ENCODE results near the gene FGD5. TPM values are rescaled to one million over a fixed set of nuclear protein-coding genes. Genes with fewer than 3 reads are reported as not detected.

FGD5 gene
- total RNA-seq, 1 donor from 2014 or later, result 0.22 TPM

- DNase-seq (ENCODE audit: low spot score), result no peak
- no peak for TF ChIP-seq CTCF (IDR thresholded peaks at IDR 0.05)
- Mint-ChIP-seq H3K4me3 (ENCODE audit: unreplicated experiment) (no peak overlapping the region), H3K9me3 (ENCODE audit: low read depth) (no peaks in the 10 kb centered on the region), H3K27ac (ENCODE audit: unreplicated experiment) (no peak overlapping the region), H3K36me3 (ENCODE audit: low read depth) (peaks cover 12% of the 10 kb centered on the region), H3K4me1 (ENCODE audit: low read depth) (no peaks in the 10 kb centered on the region), H3K27me3 (ENCODE audit: low read depth) (no peaks in the 10 kb centered on the region)
These were observed 148.5 kb downstream of the FGD5 start for GRCh38 chr3:14967285-14967684.

- Mint-ChIP-seq H3K27ac (ENCODE audit: unreplicated experiment) (no peak overlapping the region), H3K4me1 (ENCODE audit: low read depth) (no peaks in the 10 kb centered on the region), H3K27me3 (ENCODE audit: low read depth) (no peaks in the 10 kb centered on the region), H3K36me3 (ENCODE audit: low read depth) (peaks cover 21% of the 10 kb centered on the region), H3K4me3 (ENCODE audit: unreplicated experiment) (no peak overlapping the region), H3K9me3 (ENCODE audit: low read depth) (peaks cover 3% of the 10 kb centered on the region)
- no peak for TF ChIP-seq CTCF (IDR thresholded peaks at IDR 0.05)
- DNase-seq (ENCODE audit: low spot score), result no peak
These were observed 150.9 kb downstream of the FGD5 start for GRCh38 chr3:14969671-14970070.

- no peak overlapping the region for H3K27ac Mint-ChIP-seq (ENCODE audit: unreplicated experiment)
- no peak for DNase-seq (ENCODE audit: low spot score)
- H3K4me1 Mint-ChIP-seq (ENCODE audit: low read depth), result peaks cover 20% of the 10 kb centered on the region
- TF ChIP-seq CTCF (IDR thresholded peaks at IDR 0.05), result no peak
- no peaks in the 10 kb centered on the region for H3K27me3 Mint-ChIP-seq (ENCODE audit: low read depth)
- H3K9me3 Mint-ChIP-seq (ENCODE audit: low read depth), result peaks cover 5% of the 10 kb centered on the region
- H3K36me3 Mint-ChIP-seq (ENCODE audit: low read depth), result peaks cover 15% of the 10 kb centered on the region
- no peak overlapping the region for H3K4me3 Mint-ChIP-seq (ENCODE audit: unreplicated experiment)
These were observed 157.6 kb downstream of the FGD5 start for GRCh38 chr3:14976317-14976716.

GRCh38 chr3:14980689-14981088 is 161.9 kb downstream of the FGD5 start:
- no peak overlapping the region for H3K27ac Mint-ChIP-seq (ENCODE audit: unreplicated experiment)
- H3K4me3 Mint-ChIP-seq (ENCODE audit: unreplicated experiment), result no peak overlapping the region
- peaks cover 10% of the 10 kb centered on the region for H3K9me3 Mint-ChIP-seq (ENCODE audit: low read depth)
- no peaks in the 10 kb centered on the region for H3K27me3 Mint-ChIP-seq (ENCODE audit: low read depth)
- DNase-seq (ENCODE audit: low spot score), result no peak
- H3K4me1 Mint-ChIP-seq (ENCODE audit: low read depth), result peaks cover 18% of the 10 kb centered on the region
- TF ChIP-seq CTCF (IDR thresholded peaks at IDR 0.05), result no peak
- peaks cover 5% of the 10 kb centered on the region for H3K36me3 Mint-ChIP-seq (ENCODE audit: low read depth)

Other genes with a start within 250 kb of the FGD5 start
- 15.4 to 18.6 TPM (median 17.2 TPM) in 3 replicates for gene CCDC174, start 167.2 kb upstream of the FGD5 start, total RNA-seq
- not detected in 3 replicates for gene C3orf20, start 143.8 kb upstream of the FGD5 start, total RNA-seq
- 33.3 to 42.5 TPM (median 41.7 TPM) in 3 replicates for gene NR2C2, start 128.6 kb downstream of the FGD5 start, total RNA-seq
- gene MRPS25, start 246.4 kb downstream of the FGD5 start, total RNA-seq, result 29.5 to 35.7 TPM (median 29.8 TPM) in 3 replicates